ENCODE data around the gene RIOK2. TPM values are rescaled to one million over a fixed set of nuclear protein-coding genes. Genes with fewer than 3 reads are reported as not detected.
A peak's percentile ranks its signal among the peaks of the same experiment; 100 is the strongest.

The RIOK2 gene
- total RNA-seq, 3 donors from 2014 or later (not counting 1 experiment from before 2014, with no cell fraction given): 26.3 to 31.0 (median 28.2) TPM

GRCh38 chr5:97172227-97172626 is 10.8 kb downstream of the RIOK2 start:
- Histone ChIP-seq H3K4me3 (ENCODE audit: low read length) (no peak overlapping the region), H3K9me3 (ENCODE audit: control insufficient read depth, insufficient read depth, low read length) (no peaks in the 10 kb centered on the region), H3K4me1 (ENCODE audit: control insufficient read depth, insufficient read depth, low read length) (no peaks in the 10 kb centered on the region), H3K27me3 (ENCODE audit: control insufficient read depth, insufficient read depth, low read length) (no peaks in the 10 kb centered on the region), H3K36me3 (ENCODE audit: control insufficient read depth, insufficient read depth, low read length) (peaks cover 86% of the 10 kb centered on the region), H3K27ac (ENCODE audit: low read length) (no peak overlapping the region)
- no peak for TF ChIP-seq CTCF (IDR thresholded peaks at IDR 0.05)
- intact Hi-C loops (cut with micrococcal nuclease): no loop called here
- H3K9me3 Mint-ChIP-seq: no peaks in the 10 kb centered on the region
- H3K27me3 Mint-ChIP-seq (ENCODE audit: low read depth in 2 of 2): no peaks in the 10 kb centered on the region
- H3K4me3 Mint-ChIP-seq: no peak overlapping the region
- H3K27ac Mint-ChIP-seq: no peak overlapping the region
- DNase-seq (no peak), ATAC-seq (no peak)
- peaks cover 0 to 5% of the 10 kb centered on the region in 2 donors for H3K4me1 Mint-ChIP-seq
- peaks cover 31% of the 10 kb centered on the region for H3K36me3 Mint-ChIP-seq

- Mint-ChIP-seq H3K27me3 (ENCODE audit: low read depth in 2 of 2) (no peaks in the 10 kb centered on the region), H3K27ac (no peak overlapping the region), H3K36me3 (peaks cover 32% of the 10 kb centered on the region), H3K9me3 (no peaks in the 10 kb centered on the region), H3K4me3 (no peak overlapping the region), H3K4me1 (peaks cover 0 to 5% of the 10 kb centered on the region in 2 donors)
- peaks cover 85% of the 10 kb centered on the region for H3K36me3 ChIP-seq (ENCODE audit: control insufficient read depth, insufficient read depth, low read length)
- intact Hi-C loops (cut with micrococcal nuclease): no loop called here
- WGBS (ENCODE audit: insufficient coverage): 98% methylated on average over 2 of the region's 3 CpGs
- no peak overlapping the region for H3K4me3 ChIP-seq (ENCODE audit: low read length)
- no peaks in the 10 kb centered on the region for H3K9me3 ChIP-seq (ENCODE audit: control insufficient read depth, insufficient read depth, low read length)
- no peak for ATAC-seq
- no peak overlapping the region for H3K27ac ChIP-seq (ENCODE audit: low read length)
- H3K27me3 ChIP-seq (ENCODE audit: control insufficient read depth, insufficient read depth, low read length): no peaks in the 10 kb centered on the region
- DNase-seq: no peak
- TF ChIP-seq CTCF (IDR thresholded peaks at IDR 0.05): no peak
- no peaks in the 10 kb centered on the region for H3K4me1 ChIP-seq (ENCODE audit: control insufficient read depth, insufficient read depth, low read length)
Measured at GRCh38 chr5:97171703-97172102, 11.3 kb downstream of the RIOK2 start.

- TF ChIP-seq CTCF (IDR thresholded peaks at IDR 0.05): no peak
- Histone ChIP-seq H3K4me1 (ENCODE audit: control insufficient read depth, insufficient read depth, low read length) (no peaks in the 10 kb centered on the region), H3K27ac (ENCODE audit: low read length) (peak overlapping the region; percentile 9), H3K9me3 (ENCODE audit: control insufficient read depth, insufficient read depth, low read length) (no peaks in the 10 kb centered on the region), H3K4me3 (ENCODE audit: low read length) (no peak overlapping the region), H3K36me3 (ENCODE audit: control insufficient read depth, insufficient read depth, low read length) (peaks cover 80% of the 10 kb centered on the region), H3K27me3 (ENCODE audit: control insufficient read depth, insufficient read depth, low read length) (no peaks in the 10 kb centered on the region)
- Mint-ChIP-seq H3K4me1 (peaks cover 5 to 12% of the 10 kb centered on the region in 2 donors), H3K27me3 (ENCODE audit: low read depth in 2 of 2) (no peaks in the 10 kb centered on the region), H3K4me3 (no peak overlapping the region), H3K36me3 (peaks cover 19% of the 10 kb centered on the region), H3K9me3 (no peaks in the 10 kb centered on the region), H3K27ac (peak overlapping the region; percentile 27 to 41)
- DNase-seq (no peak), ATAC-seq (no peak)
- WGBS (ENCODE audit: insufficient coverage): 62% methylated on average over 6 of the region's 6 CpGs
- intact Hi-C loops (cut with micrococcal nuclease): loop anchor here (10.0 kb wide), 2 partner anchors 183 to 823 kb away; no protein-coding TSS in a partner anchor
Measured at GRCh38 chr5:97167435-97167834, 15.6 kb downstream of the RIOK2 start.

- peaks cover 79% of the 10 kb centered on the region for H3K36me3 ChIP-seq (ENCODE audit: control insufficient read depth, insufficient read depth, low read length)
- H3K9me3 Mint-ChIP-seq: no peaks in the 10 kb centered on the region
- H3K36me3 Mint-ChIP-seq: peaks cover 9% of the 10 kb centered on the region
- intact Hi-C loops (cut with micrococcal nuclease): loop anchor here (10.0 kb wide), 2 partner anchors 181 to 821 kb away; no protein-coding TSS in a partner anchor
- no peak for ATAC-seq
- H3K4me3 ChIP-seq (ENCODE audit: low read length): no peak overlapping the region
- peaks cover 0 to 12% of the 10 kb centered on the region in 2 donors for H3K4me1 Mint-ChIP-seq
- H3K4me1 ChIP-seq (ENCODE audit: control insufficient read depth, insufficient read depth, low read length): no peaks in the 10 kb centered on the region
- H3K27me3 ChIP-seq (ENCODE audit: control insufficient read depth, insufficient read depth, low read length): no peaks in the 10 kb centered on the region
- H3K27me3 Mint-ChIP-seq (ENCODE audit: low read depth in 2 of 2): no peaks in the 10 kb centered on the region
- DNase-seq: no peak
- WGBS (ENCODE audit: insufficient coverage): 76% methylated on average over 1 of the region's 1 CpG
- no peak overlapping the region for H3K4me3 Mint-ChIP-seq
- no peaks in the 10 kb centered on the region for H3K9me3 ChIP-seq (ENCODE audit: control insufficient read depth, insufficient read depth, low read length)
- peak overlapping the region in 1 of 2 donors; percentile 22 for H3K27ac Mint-ChIP-seq
- no peak for TF ChIP-seq CTCF (IDR thresholded peaks at IDR 0.05)
- no peak overlapping the region for H3K27ac ChIP-seq (ENCODE audit: low read length)
Measured at GRCh38 chr5:97165726-97166125, 17.3 kb downstream of the RIOK2 start.

All from natural killer cell (primary cell).